GOT3 (cell line): Measurements from ENCODE around the gene LNP1.
"Not testable (repeated sequence)": the region's sequence is repeated elsewhere in the genome, so short reads cannot be mapped to it uniquely, and the experiment has no call there.

Experiments
- DNase-seq: peaks from one replicate; lab custom pipeline; 2025; ENCODE audit warnings: mixed read lengths; lab: John Stamatoyannopoulos, UW

LNP1 gene

DNA sequence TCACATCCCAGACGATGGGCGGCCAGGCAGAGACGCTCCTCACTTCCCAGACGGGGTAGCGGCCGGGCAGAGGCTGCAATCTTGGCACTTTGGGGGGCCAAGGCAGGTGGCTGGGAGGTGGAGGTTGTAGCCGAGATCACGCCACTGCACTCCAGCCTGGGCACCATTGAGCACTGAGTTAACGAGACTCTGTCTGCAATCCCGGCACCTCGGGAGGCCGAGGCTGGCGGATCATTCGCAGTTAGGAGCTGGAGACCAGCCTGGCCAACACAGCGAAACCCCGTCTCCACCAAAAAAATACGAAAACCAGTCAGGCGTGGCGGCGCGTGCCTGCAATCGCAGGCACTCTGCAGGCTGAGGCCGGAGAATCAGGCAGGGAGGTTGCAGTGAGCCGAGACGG lies 77.2 kb downstream of the LNP1 start:
- not testable (repeated sequence) for DNase-seq

DNA sequence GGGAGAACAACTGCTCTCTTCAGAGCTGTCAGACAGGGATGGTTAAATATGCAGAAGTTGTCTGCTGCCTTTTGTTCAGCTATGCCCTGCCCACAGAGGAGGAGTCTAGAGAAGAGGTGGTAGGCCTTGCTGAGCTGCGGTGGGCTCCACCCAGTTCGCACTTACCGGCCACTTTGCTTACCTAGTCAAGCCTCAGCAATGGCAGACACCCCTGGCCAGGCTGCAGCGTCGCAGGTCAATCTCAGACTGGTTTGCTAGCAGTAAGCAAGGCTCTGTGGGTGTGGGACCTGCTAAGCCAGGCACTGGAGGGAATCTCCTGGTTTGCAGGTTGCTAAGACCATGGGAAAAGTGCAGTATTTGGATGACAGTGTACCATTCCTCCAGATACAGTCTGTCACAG lies 78.7 kb downstream of the LNP1 start:
- no peak for DNase-seq

DNA sequence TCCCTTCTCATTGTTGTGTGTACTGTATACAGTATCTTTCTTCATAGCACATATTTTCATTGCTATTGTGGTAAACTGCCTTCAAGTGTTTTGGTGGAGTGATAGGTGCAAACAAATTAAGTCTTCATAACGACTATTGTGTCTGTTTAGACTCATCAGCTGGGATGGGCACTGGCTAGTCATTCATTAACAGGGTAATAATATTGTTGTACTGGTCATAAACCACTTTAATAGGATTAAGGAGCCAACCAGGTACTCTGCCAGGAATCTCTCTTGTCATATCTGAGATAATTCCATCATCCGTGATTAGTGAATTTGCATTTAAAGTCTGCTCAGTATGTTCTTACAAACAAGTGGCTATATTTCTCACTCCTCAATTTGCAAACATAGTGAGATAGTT lies 80.8 kb downstream of the LNP1 start:
- DNase-seq, result no peak

DNA sequence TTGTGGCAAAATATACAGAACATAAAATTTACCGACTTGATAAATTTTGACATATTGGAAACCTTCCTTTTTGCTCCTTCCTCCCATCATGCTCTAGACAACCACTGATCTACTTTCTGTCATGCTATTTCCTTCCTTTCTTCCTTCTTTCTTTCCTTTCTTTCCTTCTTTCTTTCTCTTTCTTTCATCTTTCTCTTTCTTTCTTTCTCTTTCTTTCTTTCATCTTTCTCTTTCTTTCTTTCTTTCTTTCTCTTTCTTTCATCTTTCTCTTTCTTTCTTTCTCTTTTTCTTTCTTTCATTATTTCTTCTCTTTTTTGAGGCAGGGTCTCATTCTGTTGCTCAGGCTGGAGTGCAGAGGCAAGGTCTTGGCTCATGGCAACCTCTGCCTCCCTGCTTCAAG lies 82.2 kb downstream of the LNP1 start:
- no peak for DNase-seq

DNA sequence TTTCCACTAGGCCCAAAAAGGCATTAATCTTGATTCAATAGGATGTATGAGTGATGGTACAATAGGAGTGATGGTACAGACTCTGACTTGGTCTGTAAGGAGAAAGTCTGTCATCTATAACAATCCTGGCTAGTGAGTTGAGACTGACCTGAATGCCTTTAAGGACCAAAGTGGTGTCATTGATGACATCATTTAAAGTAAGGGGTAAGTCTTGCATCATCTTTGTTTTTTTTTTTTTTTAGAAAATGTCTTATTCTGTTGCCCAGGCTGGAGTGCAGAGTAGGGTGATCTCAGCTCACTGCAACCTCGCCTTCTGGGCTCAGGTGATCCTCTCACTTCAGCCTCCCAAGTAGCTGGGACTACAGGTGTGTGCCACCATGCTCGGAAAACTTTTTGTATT lies 85.5 kb downstream of the LNP1 start:
- no peak for DNase-seq

DNA sequence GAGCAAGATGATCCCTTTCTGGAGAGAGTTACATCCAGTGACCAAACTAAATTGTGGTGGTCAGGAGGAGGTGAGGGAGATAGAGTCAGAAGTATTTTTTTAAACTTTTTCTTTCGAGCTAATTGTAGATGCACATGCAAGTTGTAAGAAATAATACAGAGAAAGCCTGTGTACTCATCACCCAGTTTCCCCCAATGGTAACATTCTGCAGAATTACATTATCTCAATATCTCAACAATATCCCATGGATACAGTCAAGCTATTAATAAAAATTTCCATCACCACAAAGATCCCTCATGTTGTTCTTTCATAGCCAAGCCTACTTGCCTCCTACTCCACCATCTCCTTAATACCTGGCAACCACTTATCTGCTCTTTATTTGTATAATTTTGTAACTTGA lies 87.8 kb downstream of the LNP1 start:
- DNase-seq, result no peak

DNA sequence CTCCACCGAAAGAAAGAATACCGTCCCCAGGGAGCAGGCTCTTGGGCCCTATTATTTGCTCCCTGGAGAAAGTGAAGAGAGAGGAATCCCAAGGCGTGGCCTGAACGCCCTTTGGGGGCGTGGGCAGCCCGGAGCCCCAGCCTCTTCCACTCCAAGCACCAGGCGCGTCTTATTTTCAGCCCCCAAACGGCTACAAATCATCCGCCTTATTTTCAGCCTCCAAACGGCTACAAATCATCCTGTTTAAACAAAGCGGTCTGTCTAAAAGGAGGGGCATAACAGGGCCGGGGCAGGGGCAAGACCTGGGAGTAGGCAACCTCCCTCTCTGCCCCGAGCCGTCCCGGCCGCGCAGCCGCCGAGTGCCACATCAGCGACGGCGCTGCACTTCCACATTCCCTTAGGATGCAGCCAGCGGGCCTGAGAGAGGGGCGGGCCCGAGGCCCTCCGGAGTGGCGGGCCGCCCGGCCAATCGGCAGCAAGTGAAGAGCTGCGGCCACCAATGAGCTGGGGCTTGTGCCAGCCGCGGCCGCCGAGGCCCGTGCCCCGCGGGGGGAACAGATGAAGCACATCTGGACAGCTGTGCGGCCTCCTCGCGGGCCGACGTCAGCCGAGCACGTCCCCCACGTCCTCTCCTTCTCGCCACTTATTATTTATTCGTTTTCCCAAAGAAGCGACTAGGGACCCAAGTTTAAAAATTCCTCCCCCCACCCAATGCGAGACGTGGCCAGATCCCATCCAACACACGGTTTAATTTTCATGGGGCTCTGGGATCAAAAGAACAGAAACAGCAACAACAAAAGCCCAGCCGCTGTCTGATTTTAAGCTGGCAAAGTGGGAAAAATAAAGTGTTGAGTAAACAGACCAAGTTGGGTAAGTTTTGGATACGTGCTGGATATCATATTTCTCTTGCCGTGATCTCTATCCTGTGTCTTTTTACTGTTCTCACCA lies 91.0 kb downstream of the LNP1 start, which contains the start of gene TMEM45A:
TMEM45A (plus strand) TSS at position 561 of the 948 bp plus-strand sequence. CDS start 62,593 bp downstream, outside the sequence.
- peak; percentile 95 for DNase-seq

DNA sequence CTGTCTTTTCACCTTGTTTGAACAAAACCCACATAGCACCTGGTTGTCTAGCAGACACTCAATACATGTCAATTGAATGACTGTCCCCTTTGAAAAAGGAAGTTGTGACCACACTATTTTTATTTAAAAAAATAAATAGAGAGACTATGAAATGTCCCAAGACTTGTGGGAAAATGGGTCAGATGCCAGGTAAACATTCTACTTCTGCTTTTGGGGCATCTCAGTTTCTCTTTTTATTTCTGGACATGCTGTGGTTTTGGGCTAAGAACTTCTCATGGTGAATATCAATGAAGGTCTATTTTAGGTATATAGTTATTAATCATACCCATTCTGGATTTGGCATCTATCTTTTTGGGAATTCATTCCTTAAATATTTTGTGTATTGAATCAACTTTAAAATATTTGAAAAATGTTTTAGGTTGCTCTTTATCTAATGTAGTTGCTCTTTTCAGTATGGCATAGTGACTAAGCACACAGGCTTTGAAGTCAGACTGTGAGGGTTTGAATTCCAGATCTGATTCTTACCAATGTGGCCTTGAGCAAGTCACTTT lies 95.4 kb downstream of the LNP1 start:
- no peak for DNase-seq

DNA sequence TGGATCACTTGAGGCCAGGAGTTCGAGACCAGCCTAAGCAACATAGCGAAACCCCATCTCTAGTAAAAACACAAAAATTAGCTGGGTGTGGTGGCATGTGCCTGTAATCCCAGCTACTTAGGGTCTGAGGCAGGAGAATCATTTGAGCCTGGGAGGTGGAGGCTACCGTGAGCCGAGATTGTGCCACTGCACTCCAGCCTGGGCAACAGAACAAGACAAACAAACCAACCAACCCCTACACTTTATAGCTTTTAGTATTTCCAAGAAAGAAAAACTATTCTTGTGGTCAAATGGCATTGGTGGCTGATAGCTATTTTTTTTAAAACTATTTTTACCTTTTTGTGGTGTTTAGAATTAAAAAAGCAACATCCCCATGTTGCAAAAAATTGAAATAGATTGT lies 98.3 kb downstream of the LNP1 start:
- no peak for DNase-seq

DNA sequence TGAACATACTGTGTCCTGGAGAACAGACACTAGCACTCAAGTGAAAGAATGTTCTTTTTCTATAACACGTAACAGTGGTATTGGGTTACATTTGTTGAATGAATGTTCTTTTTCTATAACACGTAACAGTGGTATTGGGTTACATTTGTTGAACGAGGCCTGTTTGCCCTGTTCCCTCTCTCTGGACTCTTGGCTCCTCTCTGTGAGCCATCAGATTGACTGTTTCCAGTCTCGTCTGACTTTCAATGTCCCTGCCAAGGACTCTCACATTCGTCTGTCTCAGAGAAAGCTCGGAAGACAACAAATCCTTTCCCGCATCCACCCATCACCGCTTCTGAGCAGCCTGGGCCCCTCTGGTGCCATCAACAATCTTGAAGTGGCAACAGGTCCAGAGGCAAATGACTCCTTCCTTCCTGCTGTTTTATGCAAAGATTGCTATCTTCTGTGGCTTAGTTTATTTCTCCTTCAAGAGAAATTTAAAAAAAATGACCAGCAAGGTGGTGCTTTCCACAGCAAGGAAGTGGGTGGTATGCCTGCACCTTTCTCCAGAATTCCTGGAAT lies 99.1 kb downstream of the LNP1 start:
- DNase-seq, result no peak

DNA sequence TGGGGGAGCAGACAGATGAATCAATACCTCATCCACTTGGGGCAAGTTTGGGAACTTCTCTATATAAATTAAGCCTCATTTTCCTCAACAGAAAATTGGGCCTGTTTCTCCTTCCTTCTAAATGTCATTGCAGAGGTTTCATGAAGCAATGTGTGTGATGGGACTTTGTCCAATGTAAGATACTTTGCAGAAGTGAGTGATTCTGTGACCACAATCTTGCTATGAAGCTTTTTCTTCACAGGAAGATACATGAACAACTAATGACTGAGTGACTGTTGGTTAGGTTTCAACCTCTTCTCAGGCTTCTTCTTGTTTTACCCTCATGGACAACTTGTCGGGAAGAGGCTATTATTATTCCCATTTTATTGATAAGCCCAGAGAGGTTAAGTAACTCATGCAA lies 102.1 kb downstream of the LNP1 start:
- no peak for DNase-seq
